ENCODE results near the gene ASAH2B. TPM values are rescaled to one million over a fixed set of nuclear protein-coding genes. Genes with fewer than 3 reads are reported as not detected.
"Not testable (repeated sequence)": the region's sequence is repeated elsewhere in the genome, so short reads cannot be mapped to it uniquely, and the experiment has no call there.

The ASAH2B gene
- total RNA-seq, result 3.4 TPM

DNA sequence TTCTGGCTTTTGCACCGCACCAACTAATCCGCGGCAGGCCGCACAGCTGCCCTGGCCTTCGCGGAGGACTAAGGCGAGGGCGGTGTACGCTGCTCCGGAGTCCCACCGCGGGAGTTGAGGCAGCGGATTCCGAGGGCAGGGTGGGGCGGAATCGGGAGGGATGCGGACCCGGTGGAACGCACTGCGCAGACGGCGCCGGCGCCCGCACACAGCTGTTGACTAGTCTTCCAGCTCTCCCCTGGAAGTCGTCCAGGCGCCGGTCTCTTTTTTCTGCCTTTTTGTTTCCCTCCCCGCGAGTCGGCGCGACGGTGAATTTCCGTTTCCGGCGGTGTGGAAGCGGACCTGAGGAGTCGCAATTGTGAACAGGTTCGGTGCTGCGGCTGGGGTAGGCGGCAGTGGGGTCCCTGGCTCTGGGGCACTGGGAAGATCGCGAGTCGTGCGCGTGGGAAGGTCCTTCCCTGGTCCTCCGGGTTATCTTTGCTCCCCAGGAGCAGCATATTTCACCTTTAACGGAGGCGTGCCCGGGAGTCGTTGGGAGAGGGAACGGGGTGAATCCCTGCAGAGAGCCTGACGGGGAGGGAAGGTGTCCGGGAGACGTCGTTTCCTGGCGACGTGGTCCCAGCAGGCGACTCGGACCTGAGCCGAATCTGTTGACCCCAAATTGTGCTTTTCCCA is at the start of gene ASAH2B:
Gene ASAH2B, plus strand, starts transcription at position 319 of the 675 bp plus-strand sequence. CDS start 5,195 bp downstream, outside the sequence.
- DNase-seq, result no peak

DNA sequence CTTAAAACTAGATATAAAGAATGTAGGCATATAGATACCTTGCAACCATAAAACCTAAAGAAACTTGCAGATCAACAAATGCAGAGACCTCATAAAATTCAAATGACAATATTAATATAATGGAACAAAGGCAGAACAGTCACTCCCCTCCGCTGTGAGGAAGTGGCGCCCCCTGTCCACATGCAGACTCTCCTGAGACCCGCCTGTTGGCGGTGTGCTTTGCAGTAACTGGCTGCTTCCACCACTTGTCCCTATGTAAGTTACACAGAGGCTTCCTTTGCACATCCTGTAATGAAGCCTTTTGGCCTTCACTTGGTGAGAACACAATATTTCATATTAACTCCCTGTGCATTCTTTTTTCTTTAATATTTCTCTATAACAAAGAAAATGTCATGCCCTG is 41.9 kb upstream of the ASAH2B start:
- DNase-seq, result not testable (repeated sequence)

DNA sequence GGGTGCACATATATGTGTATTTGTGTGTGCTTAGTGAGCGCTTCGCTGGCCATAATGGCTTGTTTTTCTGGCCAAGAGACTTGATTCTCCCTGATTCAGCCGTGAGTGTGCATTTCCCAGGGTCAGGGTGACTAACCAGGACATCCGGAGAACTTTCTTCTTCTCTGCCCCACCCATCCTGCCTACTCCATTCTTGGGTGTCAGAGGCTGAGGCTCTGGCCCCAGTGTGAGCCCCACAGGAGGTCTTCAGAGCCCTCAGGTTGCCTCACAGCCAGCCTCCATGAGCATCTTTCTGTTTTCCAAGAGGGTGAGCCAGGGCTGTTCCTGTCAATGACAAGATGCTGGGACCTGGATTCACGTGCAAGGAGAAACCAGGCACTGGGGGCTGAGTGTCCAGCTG is 37.8 kb upstream of the ASAH2B start:
- not testable (repeated sequence) for DNase-seq

DNA sequence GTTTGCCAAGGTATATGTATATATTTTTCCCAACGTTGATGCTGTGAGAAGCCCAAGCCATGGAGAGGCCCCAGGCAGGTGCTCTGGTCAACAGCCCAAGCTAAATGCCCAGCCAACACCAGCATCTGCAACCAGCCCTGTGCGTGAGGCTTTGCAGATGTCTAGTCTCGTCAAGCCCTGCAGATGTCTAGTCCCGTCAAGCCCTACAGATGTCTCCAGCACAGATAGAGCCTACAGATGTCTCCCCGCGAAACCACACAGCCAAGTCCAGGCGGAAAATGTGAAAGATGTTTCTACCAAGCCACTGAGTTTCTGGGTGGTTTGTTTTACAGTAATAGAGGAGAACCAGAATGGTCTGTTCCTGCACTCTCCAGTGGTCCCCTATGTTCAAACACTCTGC is 36.7 kb upstream of the ASAH2B start:
- DNase-seq, result not testable (repeated sequence)

DNA sequence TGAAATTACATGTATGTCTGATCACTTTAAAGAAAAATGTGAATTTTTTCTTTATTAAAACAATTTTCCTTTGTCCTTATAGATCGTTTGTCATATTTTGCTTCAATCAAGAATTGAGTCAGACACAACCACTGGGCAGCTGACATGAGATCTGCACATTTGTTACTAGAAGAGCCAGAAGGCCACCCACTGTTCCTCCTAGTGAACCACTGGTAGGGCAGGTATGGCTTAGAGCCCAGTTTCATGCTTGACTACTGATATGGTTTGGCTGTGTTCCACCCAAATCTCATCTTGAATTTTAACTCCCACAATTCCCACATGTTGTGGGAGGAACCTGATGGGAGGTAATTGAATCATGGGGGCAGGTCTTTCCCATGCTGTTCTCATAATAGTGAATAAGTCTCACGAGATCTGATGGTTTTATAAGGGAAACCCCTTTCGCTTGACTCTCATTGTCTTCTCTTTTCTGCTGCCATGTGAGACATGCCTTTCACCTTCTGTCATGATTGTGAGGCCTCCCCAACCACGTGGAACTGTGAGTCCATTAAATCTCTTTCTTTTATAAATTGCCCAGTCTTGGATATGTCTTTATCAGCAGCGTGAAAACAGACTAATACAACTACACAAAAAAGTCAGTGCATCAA is 35.2 kb upstream of the ASAH2B start:
- DNase-seq, result not testable (repeated sequence)

DNA sequence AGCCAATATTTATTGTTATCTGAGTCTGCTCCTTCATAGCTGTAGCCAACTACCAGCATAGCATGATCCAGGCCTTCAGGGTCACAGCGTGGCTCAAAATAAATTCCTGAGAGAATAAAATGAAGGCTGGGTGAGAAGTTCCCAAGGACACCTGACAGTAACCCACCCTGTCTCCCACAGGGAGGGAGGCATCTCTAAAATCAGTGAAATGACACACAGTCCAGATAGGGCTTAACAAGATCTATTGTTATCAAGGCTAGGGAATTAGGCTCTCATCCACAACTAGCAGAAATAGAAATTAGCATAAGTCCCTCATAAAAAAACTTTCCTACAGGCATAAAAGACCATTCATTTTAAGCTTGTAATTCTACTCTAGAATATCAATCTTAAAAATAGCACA is 33.7 kb upstream of the ASAH2B start:
- not testable (repeated sequence) for DNase-seq

DNA sequence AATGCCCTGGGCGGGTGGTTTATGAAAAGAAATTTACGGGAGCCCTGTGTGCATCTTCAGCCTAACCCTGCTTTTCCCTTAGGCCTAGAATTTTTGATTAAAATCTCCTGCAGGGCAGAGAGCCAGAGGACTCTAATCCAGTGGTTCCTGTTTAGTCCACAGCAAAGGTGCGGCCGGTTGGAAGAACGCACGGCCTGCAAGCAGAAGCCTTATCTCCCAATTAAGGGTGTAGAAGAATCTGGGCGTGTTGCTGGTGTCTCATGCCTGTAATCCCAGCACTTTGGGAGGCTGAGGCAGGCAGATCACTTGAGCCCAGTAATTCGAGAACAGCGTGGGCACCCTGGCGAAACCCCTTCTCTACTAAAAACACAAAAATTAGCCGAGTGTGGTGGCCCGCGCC is 29.5 kb upstream of the ASAH2B start:
- DNase-seq, result not testable (repeated sequence)

DNA sequence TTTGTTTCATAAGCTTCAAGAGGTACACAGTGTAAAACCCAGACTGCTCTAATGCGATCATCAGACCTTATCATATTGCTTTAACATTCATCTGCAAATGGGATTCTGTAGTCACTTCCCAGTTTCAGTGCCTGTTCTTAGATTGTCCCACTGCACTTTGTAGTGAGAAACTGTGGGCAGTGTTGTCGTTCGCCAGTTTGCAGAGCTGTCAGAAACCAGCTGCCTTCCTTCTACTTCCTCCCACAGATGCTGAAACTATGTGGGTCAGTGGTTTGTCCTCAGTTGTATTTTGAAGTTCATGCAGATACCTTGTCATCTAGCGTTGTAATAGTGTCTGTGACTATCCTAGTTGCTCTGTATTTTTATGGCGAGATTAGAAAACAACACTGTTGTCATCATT is 15.9 kb upstream of the ASAH2B start:
- not testable (repeated sequence) for DNase-seq

DNA sequence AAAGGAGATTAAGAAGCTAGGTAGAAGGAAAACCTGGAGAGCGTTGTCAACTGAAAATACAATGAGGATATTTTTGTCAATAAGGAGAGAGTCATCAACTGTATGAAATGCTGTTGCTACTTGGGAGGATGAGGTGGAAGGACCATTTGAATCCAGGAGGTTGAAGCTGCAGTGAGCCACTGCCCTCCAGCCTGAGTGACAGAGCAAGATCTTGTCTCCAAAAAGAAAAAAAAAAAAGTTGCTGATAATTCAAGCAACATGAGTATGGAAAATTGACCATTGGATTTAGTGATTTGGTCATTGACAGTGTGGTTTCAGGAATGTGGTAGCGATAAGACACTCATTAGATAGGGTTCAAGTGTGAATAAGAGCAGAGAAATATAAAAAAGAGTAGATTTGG is 11.6 kb upstream of the ASAH2B start:
- DNase-seq, result not testable (repeated sequence)

DNA sequence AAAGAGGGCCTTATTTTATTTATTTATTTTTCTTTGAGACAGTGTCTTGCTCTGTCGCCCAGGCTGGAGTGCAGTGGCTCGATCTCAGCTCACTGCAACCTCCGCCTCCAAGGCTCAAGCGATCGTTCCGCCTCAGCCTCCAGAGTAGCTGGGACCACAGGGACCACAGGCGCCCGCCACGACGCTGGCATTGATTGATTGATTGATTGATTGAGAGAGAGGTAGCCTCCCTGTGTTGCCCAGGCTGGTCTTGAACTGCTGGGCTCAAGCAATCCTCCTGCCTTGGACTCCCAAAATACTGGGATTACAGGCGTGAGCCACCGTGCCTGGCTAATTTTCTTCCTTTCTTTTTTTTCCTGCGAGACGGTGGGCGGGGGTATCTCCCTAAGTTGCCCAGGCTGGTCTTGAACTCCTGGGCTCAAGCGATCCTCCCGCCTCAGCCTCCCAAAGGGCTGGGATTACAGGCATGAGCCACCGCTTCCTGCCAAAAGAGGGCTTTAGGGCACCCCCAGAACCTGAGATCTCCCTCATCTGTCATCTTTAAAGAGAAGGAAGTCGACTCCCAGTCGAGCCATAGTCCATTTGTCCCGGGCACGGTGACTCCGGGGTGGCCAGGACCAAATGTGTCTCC is 634 bp upstream of the ASAH2B start:
- DNase-seq, result not testable (repeated sequence)

DNA sequence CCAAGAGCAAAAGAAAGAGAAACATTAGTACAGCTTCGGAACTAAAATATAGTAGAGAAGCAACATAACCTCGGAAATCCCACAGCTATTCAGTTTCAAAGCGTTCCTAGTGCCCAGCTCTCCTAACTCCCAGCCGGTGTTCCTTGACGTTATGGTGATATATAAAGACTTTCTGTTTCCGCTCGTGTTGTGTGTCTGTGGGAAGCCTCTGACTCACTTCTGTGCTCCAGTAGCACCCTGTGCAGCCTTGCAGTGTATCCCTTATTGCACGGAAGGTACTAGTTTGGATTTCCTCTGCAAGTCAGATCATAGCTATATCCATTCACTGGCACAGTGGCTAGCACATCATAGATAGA is 535 bp downstream of the ASAH2B start:
- DNase-seq, result peak; percentile 7

DNA sequence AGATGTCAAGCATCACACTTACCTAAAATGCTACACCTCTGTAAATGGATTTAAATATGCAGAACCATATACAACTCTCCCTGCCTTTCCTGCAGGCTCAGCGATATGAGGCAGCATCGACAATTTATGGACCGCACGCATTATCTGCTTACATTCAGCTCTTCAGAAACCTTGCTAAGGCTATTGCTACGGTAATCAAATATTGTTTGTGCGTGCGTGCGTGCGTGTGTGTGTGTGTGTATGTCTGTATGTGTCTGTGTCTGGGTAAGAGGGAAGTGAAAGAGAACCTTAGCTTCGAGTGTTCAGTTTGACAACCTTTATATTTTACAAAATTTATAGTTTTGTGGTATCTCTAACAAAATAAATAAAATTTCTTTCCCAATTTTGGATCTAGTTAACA is 3.1 kb downstream of the ASAH2B start:
- DNase-seq, result not testable (repeated sequence)

DNA sequence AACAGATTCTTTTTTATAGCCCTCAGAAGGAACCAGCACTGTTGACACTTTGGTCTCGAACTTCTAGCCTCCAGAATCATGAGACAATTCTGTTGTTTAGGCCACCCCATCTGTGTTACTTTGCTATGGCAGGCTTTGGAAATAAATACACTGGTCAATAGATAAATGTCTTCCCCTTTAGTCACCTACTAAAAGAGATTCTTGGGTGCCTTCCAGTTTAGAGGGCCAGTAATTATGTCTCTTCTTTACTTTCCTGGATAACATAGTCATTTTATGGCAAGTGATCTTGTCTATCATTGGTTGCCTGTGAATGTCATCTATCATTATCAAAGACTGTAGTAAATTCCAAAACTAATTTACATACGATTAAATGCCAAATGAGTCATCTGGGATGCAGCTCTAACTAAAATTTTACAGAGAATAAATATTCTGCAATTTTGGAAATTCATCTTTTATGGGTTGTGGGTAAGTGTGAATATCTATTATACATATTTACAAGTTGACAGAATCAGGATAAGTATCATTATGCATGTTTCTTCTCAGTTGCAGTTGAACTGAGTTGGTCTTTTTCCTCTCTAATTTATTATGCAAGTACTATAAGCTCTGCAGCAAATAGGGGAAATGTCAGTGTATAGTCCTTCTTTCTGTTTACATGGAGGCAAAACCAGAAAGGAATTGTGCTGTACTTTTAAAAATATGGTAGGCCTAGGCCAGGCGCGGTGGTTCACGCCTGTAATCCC is 27.2 kb downstream of the ASAH2B start:
- DNase-seq, result not testable (repeated sequence)

DNA sequence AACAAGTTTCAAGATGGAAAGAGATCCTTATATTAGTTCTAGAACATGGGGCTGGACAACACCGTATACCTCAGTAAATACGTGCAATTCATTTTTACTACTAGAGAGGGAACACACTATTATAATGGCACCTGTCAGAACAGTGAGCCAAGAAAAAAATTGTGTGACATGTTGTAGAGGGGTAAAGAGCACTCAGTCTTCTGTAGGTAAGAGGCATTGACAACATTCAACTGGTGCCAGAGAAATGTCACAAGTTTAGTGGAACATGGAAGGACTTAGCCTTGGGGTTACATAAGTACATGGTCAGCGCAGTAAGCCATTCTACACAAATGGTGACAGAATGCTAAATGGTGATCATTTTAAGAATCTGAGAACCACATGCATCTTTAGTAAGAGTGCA is 32.3 kb downstream of the ASAH2B start:
- DNase-seq, result not testable (repeated sequence)

DNA sequence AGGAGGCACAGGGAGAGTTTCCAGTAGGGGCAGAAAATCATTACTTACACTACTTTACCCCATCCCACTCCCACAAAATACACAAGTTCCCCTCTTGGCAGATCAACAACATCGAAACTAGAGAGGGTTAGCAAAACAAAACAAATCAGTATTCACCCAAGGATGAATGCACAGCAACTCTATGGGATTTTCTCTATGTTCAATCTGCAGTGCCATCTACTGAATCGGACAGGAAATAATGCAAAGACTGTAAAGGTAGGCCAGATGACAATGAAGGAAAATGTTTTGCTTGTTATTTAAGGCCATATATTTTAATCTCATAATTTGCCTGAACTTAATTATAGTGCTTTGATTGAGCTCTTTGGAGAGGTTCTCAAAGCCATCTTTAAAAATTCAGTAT is 35.1 kb downstream of the ASAH2B start:
- DNase-seq, result not testable (repeated sequence)

DNA sequence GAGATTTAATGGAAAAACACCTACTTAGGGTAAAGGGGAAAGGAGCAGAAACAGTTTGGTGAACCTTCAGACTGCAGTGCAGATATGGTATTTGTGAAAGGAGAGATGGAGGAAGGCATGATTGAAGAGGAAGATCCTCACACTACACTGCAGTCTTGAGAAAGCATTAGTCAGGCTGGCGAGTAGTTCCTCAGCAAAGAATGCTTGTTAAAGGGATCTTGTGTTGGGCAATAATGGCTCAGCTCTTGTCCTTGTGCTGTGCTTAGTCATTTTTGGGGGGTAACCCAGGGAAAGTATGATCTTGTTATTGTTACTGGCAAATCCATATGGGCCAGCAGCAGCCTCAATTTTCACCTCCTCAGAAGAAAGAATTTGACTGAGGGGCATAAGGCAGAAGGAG is 40.3 kb downstream of the ASAH2B start:
- not testable (repeated sequence) for DNase-seq

DNA sequence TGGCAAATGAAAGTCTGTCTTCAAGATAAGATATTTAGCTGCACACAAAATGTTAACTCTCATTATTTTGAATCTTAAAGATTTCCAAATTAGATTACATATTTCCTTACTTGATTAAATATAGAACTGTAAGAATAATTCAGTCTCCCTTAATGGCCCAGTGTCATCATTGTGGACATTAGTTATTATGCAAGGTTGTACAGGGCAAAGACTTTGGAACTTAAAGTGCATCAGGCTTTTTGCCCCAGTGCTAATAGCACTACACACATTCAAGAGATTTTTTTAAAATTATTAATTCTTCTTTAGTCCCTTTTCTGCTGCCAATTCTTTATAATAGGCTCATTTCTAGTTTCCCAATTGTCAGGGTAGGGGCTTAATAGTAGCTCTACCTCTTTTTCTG is 42.3 kb downstream of the ASAH2B start:
- not testable (repeated sequence) for DNase-seq

DNA sequence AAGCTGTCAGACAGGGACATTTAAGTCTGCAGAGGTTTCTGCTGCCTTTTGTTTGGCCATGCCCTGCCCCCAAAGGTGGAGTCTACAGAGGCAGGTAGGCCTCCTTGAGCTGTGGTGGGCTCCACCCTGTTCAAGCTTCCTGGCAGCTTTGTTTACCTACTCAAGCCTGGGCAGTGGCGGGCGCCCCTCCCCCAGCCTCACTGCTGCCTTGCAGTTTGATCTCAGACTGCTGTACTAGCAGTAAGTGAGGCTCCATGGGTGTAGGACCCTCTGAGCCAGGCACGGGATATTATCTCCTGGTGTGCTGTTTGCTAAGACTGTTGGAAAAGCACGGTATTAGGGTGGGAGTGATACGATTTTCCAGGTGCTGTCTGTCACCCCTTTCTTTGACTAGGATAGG is 48.2 kb downstream of the ASAH2B start:
- DNase-seq, result not testable (repeated sequence)

DNA sequence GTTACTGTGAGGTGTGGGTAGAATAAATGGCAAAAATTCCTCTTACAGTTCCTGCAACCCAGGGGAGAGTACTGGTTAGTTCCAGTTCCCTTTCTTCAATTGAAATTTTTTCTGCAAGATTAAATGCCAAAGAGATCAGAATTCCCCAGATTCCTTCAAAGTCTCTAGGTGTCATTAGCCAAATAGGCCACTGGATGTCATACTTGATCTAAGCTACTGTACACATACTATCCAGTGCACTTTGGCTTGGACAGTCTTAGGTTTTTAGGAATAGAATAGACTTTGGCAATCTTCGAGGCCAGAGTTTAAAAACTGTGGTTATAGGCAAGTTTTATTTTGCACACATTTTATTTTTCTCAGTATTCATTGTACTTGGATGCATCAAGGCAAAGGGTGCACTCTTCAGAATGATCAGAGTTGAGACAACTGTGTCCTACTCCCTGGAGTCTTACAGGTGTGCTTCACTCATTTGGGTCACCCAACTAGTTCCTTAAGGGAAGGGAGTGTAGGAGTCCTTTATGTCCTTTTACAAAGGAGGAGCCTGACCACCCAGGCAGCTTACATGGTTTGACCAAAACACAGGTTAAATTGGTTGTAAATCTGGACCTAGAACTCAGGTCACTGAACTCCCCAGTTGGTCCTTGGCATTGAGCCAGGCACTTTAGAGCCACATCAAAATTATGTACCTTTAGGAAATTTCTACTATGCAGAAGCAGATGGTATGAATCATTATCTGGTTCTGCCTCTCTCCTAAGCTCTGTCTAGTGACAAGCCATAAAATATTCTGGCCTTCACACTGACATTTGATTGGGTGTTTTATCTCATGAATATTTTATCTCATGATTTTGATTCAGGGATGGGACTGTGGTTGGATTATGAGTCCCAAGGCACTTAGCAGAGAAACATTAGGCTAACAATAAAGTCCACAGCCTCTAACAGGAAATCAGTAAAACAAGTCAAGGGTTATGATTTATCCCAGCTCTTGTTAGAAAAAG is 49.5 kb downstream of the ASAH2B start:
- DNase-seq, result no peak

DNA sequence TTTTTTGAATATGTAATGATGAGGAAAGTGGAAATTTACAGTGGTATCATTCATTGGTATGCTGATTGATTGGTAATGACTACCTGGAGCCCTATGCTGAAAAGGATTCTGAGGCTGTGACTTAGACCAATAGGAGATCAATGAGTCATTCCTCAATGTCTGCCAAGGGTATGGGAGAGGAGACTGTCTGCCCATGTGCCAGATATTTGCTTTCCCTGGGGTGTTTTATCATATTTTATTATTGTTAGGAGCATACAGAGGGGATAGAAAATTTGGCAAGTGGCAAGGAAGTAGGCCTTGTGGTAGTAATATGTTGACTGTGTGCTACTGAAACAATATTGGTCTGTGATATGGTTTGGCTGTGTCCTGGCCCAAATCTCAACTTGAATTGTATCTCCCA is 54.8 kb downstream of the ASAH2B start:
- DNase-seq, result no peak

DNA sequence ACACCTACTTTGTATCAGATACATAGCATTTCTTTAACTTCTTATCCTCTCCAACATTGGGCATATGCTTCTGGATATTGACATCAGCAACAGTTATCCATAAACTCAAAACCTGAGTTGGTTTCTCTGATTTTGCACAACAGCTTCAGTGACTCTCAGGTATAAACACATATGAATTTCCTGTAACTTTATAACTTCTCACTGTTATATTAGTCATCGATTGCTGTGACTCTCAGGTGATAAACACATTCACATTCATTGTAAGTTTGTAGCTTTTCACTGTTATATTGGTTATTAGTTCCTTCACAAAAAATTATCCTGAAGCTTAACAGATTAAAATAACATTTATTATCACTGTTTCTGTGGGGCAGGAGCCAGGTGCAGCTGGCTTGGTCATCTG is 57.0 kb downstream of the ASAH2B start:
- no peak for DNase-seq

DNA sequence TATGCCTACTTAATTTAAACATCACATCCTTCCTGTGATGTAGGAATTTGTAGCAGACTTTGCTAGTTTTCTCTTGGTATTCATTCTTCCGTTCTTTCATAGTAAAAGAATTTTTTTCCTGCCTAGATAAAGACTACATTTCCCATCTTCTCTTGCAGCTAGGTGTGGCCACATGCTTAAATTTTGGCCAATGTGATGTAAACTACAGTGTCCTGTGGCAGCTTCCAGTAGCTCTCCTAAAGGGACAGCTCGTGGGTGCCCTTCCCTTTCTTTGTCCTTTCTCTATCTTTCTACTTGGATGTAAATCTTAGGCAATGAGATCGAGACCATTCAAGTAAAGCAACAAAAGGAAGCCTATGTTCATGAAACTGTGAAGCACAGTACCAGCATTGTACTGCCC is 58.6 kb downstream of the ASAH2B start:
- no peak for DNase-seq

Data from skin of body (tissue), 2 donors.